Measurements from ENCODE around the gene GRIN2A.

DNA sequence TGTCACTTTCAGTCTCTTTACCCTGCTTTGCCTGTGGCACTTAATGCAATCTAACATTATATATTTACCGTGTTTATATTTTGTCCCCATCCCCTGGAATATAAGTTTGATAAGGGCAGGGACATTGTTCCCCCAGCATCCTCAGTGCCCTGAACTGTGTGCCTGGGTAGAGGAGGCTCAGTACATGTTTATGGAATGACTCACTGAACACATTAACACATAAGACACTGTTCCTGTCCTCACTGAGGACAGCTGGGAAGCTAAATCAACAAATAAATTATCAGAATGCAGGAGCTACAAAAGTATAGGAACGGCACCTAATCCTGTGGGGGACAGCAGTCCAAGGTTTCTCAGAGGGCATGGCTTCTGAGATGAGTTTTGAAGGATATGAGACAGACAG is 27.8 kb downstream of the GRIN2A start:
- TF ChIP-seq, protein P1, sequence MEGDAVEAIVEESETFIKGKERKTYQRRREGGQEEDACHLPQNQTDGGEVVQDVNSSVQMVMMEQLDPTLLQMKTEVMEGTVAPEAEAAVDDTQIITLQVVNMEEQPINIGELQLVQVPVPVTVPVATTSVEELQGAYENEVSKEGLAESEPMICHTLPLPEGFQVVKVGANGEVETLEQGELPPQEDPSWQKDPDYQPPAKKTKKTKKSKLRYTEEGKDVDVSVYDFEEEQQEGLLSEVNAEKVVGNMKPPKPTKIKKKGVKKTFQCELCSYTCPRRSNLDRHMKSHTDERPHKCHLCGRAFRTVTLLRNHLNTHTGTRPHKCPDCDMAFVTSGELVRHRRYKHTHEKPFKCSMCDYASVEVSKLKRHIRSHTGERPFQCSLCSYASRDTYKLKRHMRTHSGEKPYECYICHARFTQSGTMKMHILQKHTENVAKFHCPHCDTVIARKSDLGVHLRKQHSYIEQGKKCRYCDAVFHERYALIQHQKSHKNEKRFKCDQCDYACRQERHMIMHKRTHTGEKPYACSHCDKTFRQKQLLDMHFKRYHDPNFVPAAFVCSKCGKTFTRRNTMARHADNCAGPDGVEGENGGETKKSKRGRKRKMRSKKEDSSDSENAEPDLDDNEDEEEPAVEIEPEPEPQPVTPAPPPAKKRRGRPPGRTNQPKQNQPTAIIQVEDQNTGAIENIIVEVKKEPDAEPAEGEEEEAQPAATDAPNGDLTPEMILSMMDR (IDR thresholded peaks at IDR 0.05): no peak
- no peak for TF ChIP-seq POLR2A (IDR thresholded peaks at IDR 0.05)
